ENCODE results near the gene ELAVL3.
"Not testable (repeated sequence)": the region's sequence is repeated elsewhere in the genome, so short reads cannot be mapped to it uniquely, and the experiment has no call there.

ELAVL3 gene

GRCh38 chr19:11486661-11487503 lies 6.0 kb upstream of the ELAVL3 start:
- no peak for DNase-seq

- no peak for DNase-seq
Observed at GRCh38 chr19:11485245-11485837, 4.5 kb upstream of the ELAVL3 start.

GRCh38 chr19:11483366-11484111 lies 2.7 kb upstream of the ELAVL3 start:
- no peak for DNase-seq

GRCh38 chr19:11482384-11483050 lies 1.7 kb upstream of the ELAVL3 start:
- peak; percentile 72 for DNase-seq

DNA sequence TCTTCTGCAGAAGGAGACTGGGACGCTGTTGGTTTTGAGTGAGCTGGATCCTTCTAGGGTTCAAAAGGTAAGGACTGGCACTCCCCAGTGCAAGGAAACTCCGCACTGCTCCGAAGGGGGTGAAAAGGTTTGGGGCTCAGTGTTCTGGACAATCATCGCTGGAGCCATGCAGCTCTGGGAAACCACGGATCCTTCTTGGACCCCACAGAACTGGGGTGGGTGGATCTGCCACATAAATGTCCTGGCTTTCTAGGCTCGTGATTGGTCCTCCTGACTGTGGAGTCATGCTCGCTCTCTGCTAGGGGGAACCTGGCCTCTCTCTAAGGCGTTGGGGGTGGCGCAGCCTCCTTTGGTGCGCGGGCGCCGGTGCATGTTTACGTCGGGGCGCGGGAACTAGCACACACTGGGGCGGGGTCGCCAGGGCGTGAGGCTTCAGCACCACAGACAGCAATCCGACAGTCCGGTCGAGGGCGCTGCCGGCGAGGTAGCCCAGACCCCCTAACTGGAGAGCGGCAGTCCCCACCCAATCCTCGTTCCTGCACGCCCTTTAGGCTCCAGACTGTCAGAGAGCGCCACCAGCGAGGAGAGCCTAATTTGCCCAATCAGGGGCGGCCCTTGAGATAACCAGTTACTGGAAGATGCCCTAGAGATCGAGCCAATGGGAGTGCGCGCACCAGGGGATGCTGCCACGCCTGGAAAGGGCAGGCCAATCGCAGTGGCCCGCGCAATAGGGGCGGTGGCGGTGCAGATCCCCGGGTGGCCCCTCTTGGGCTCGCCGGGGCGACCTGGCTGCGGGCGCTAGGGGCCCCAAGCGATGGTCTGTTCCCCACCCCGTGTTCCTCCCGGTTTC lies 913 bp upstream of the ELAVL3 start:
- peak; percentile 36 for DNase-seq

DNA sequence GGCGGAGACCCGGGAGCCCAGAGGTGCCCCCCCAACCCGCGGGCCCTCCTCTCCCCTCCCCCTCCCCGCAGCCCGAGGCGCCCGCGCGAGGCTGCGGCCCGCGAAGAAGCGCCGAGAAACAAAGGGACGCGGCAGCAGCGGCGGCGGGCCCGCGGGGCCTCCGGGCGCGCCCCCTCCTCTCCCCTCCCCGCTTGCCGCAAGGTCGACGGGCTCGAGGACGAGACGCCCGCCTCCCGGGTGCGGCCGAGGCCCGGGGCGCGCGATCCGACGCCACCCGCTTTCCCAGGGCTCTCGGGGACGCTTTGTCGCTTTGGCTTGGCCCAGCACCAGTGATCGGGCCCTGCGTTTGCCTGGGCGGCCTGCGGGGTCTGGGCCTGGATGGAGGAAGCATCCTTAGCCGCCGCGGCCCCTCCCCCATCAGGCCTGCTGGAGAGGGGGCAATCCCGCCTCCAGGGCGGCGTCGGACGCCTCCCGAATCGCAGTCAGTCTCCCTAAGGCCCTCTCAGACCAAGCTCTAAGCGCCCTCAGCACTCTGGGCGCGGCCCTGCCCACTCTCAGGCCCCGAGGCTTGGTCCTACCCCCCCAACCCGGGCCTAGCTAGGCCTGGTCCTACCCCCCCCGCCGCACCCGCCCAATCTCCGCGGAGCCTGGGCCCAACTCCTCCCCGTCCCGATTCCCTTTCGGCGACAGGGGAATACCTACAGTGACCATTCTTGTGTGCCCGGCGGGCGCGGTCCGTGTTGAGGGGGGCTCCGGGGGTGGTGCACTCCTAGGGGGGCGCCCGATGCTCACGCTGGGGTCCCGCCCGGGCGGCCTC lies 740 bp downstream of the ELAVL3 start:
- no peak for DNase-seq

DNA sequence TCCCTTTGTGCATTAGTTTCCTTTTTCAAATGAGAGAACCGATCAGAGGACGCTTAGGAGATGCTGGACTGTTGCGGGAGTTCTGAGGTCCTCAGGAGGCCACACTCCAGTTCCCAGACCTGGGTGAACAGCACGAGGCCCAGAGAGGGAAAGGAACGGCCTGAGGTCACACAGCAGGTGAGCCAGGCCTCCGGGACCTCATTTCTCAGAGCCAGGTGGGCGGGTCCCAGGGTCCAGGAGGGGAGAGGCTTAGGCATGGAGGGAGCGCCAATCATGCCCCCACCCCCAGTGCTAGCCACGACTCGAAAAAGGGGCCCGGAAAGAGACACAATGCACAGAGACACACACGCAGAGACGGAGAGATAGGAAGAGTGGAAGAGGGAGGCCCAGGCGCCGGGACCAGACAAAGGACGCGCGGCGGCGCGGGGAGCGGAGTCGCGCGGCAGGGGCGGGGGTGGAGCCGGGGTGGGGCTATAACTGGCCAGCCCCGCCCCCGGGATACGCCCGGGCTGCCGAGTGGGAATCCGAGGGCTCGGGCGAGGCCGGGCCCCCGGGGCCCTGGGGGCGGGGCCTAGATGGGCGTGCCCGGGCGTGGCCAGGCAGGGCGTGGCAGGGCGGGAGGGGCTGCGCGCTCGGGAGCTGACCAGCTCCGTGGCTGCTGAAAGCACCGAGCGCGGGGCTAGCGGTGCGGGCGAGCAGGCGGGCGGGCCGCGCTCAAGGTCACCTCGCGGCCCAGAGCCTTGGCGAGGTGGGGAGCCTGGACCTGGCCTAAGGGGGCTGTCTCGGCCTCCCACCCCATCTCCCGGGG lies 1.6 kb downstream of the ELAVL3 start:
- no peak for DNase-seq

DNA sequence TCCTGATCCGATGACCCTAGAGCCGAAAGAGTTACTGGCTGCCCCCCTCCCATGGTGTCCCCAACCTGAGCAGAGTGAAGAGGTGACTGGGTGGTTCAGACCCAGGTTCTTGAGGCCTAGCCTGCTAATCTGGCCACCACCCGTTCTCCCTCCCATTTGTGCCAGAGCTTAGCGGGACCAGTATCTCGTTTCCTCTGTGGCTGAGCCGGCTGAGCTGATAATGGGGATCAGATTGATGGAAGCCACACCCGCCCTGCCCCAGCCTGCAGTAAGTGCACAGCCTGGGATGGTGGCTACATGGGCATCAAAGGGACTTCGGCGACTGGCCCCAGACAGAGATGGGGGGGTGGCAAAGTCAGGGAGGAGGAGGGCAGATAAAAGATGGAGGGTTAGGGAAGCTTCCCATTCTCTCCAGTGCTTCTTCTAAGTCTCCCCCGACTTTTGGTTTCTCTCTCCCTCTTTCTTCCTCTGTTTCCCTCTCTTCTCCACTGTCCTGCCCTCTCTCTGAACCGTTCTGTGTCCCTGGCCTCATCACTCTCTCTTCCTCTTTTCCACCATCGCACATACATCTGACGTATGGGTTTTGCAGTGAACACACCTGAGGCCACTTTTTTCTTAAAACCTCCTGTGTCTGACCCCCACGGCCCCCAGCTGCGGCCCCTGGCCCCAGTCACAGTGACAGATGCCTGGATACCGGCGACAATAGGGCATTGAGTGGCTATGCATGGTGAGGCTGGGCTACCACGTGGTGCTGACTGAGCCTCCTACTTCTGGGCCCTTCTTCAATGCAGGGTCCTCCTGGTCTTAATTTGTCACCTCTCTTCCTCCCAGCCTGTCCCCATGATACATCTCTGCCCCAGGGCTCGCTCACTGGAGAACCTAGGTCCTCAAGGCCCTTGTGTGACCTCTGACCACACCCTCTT lies 2.4 kb downstream of the ELAVL3 start:
- no peak for DNase-seq

DNA sequence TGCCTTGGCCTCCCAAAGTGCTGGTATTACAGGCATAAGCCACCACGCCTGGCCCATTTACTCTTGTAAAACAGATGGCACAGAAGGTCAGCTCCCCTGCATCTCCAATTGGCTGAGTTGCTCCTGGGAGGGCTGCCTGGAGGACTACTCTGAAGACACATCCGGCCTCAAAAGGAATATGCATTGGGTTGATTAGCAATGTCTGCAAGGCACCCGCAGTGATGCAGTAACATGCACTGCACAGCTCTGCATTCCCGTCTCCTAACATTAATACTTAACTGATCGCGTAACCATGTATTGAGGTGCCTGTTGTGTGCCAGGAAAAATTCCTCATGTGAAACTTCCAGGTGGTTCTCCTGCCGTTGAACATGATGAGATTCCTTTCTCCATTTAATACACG lies 5.0 kb downstream of the ELAVL3 start:
- no peak for DNase-seq

GRCh38 chr19:11475343-11475742 lies 5.5 kb downstream of the ELAVL3 start:
- DNase-seq, result not testable (repeated sequence)

DNA sequence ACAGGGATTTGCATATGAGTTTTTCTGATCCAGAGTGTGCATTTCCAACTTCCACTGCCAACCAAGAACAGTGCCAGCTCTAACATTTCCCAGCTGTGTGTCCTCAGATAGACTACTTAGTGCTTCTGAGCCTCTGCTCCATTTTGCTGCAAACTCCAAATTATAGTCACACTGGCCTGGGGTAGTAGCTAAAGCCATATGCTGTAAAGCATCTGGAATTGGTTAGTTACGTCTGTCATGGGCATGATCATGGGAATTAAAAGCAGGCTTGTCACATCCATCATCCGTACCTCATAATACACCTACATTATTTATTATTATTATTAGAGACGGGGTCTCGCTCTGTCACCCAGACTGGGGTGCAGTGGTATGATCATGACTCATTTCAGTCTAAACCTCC lies 7.1 kb downstream of the ELAVL3 start:
- DNase-seq, result no peak

GRCh38 chr19:11468266-11468845 lies 12.5 kb downstream of the ELAVL3 start:
- DNase-seq, result not testable (repeated sequence)

- DNase-seq, result no peak
Observed at GRCh38 chr19:11465600-11465999, 15.2 kb downstream of the ELAVL3 start.

DNA sequence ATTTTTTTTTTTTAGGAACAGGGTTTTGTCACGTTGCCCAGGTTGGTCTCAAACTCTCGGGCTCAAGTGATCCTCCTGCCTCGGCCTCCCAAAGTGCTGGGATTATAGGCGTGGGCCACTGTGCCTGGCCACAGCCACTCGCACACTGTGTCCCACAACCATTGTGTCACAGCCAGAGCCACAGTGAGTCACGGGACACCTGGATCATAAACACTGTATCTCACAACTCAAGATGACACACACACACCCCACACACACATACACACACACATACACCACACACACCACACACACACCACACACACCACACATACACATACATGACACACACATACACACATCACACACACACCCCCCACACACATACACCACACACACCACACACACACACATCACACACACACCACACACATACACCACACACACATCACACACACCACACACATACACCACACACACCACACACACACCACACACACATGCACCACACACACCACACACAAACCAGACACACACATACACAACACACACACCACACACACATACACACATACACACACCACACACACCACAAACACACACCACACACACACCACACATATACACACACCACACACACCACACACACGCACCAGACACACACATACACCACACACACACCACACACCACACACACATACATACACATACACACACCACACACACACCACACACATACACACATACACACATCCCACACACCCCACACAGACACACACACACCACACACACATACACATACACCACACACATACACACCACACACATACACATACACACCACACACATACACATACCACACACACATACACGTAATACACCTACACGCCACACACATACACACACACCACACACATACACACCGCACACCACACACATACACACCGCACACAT lies 16.2 kb downstream of the ELAVL3 start:
- DNase-seq, result no peak

GRCh38 chr19:11463391-11463790 lies 17.5 kb downstream of the ELAVL3 start:
- no peak for DNase-seq

- no peak for DNase-seq
Observed at GRCh38 chr19:11461453-11461852, 19.4 kb downstream of the ELAVL3 start.

GRCh38 chr19:11460207-11460606 lies 20.6 kb downstream of the ELAVL3 start:
- DNase-seq, result no peak

DNA sequence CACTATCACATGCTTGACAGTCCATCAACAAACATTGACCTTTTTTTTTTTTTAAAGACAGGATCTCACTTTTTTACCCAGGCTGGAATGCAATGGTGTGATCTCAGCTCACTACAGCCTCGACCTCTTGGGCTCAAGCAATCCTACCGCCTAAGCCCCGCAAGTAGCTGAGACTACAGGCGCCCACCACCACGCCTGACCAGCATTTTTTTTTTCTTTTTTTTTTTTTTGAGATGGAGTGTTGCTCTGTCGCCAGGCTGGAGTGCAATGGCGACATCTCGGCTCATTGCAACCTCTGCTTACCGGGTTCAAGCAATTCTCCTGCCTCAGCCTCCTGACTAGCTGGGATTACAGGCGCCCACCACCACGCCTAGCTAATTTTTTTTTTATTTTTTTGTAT lies 21.9 kb downstream of the ELAVL3 start:
- DNase-seq, result not testable (repeated sequence)

Data from activated CD4-positive, alpha-beta T cell treated with anti-CD3 and anti-CD28 coated beads for 1 hour (primary cell).